Astrocyte (in vitro differentiated cells and primary cell): ENCODE data around the gene SCGB1D2.

ENCODE experiments used
- EZH2 ChIP-seq: IDR thresholded peaks from 2 replicates; pipeline ENCODE4 v1.6.1; 2012; ENCODE audit warnings: mild to moderate bottlenecking, low read length, inconsistent platforms; ENCODE audit not compliant: insufficient read depth
- TF ChIP-seq, protein P1 (sequence below): IDR thresholded peaks from 2 replicates; pipeline ENCODE4 v1.5.1; 2011; ENCODE audit warnings: low read depth, mild to moderate bottlenecking, inconsistent platforms, low read length, moderate library complexity; ENCODE audit not compliant: insufficient read depth

DNA sequence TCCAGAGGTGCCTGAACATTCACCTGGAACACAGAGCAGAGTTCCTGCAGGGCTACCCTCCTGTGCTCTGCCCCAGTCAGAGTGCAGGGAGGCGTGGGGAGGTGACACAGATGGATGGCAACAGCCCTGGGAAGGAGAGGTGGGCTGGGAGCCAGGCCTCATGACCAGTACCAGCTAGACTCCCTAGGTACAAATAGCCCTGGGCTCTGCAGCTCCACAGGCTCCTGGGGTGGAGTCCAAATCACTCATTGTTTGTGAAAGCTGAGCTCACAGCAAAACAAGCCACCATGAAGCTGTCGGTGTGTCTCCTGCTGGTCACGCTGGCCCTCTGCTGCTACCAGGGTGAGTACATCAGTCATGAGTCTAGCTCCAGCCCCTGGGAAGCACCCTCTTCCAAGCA, at the start of gene SCGB1D2:
- TF ChIP-seq, protein P1, sequence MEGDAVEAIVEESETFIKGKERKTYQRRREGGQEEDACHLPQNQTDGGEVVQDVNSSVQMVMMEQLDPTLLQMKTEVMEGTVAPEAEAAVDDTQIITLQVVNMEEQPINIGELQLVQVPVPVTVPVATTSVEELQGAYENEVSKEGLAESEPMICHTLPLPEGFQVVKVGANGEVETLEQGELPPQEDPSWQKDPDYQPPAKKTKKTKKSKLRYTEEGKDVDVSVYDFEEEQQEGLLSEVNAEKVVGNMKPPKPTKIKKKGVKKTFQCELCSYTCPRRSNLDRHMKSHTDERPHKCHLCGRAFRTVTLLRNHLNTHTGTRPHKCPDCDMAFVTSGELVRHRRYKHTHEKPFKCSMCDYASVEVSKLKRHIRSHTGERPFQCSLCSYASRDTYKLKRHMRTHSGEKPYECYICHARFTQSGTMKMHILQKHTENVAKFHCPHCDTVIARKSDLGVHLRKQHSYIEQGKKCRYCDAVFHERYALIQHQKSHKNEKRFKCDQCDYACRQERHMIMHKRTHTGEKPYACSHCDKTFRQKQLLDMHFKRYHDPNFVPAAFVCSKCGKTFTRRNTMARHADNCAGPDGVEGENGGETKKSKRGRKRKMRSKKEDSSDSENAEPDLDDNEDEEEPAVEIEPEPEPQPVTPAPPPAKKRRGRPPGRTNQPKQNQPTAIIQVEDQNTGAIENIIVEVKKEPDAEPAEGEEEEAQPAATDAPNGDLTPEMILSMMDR, result no peak
- TF ChIP-seq EZH2, result no peak
